Endothelial cell of umbilical vein (primary cell): ENCODE measurements around the gene NUCKS1. TPM values are rescaled to one million over a fixed set of nuclear protein-coding genes. Genes with fewer than 3 reads are reported as not detected.
A peak's percentile ranks its signal among the peaks of the same experiment; 100 is the strongest.

ENCODE experiments used
- BruUV-seq: library from RNA; stranded (reverse); fragments of 400-500 nt; replicated peaks from 2 replicates; lab custom pipeline; 2021; lab: Mats Ljungman, UMichigan
- CTCF ChIA-PET: fragments of 300-600, 350-600 bp; sonication (Branson Sonifier 250); formaldehyde crosslinking; loops from one replicate; lab custom pipeline; 2021; ENCODE audit warnings: antibody characterized with exemption, inconsistent platforms; lab: Charles Lee
- POLR2A ChIA-PET: fragments of 300-600, 350-600 bp; sonication (Branson Sonifier 250); formaldehyde crosslinking; loops from one replicate; lab custom pipeline; 2021; ENCODE audit warnings: antibody characterized with exemption, inconsistent platforms; lab: Charles Lee
- DNase-seq: peaks from one replicate; pipeline ENCODE4 v3.0.0-alpha.2; 2011; ENCODE audit warnings: low read depth, low spot score
- FAIRE-seq: peaks from 2 replicates; lab custom pipeline; 2011; peaks lifted over from hg19 to GRCh38; lab: Jason Lieb, UNC
- H2AFZ ChIP-seq: 2 replicates; pipeline ENCODE4 v1.6.0; 2012; ENCODE audit warnings: low read depth, low read length, control low read depth, inconsistent platforms
- H3K27ac ChIP-seq: 2 replicates; pipeline ENCODE4 v1.5.1; 2011; ENCODE audit warnings: low read depth, mild to moderate bottlenecking, control low read depth, low read length, moderate library complexity; ENCODE audit not compliant: insufficient read depth
- H3K27me3 ChIP-seq, 2 experiments: 2 replicates each; pipeline versions ENCODE4 v1.6.0 to v1.6.1; 2011; ENCODE audit warnings: low read length in 2 of 2, mixed read lengths in 1 of 2; ENCODE audit not compliant: control insufficient read depth in 2 of 2, insufficient read depth in 2 of 2
- H3K36me3 ChIP-seq, 2 experiments: 2 replicates in 1 of 2; 3 replicates in 1 of 2; pipeline ENCODE4 v1.5.1; 2011; ENCODE audit warnings: low read length in 2 of 2, mild to moderate bottlenecking in 1 of 2, moderate library complexity in 1 of 2; ENCODE audit not compliant: control insufficient read depth in 2 of 2, insufficient read depth in 2 of 2; ENCODE audit errors: extremely low read depth in 1 of 2
- H3K4me1 ChIP-seq: 3 replicates; pipeline ENCODE4 v1.5.1; 2011; ENCODE audit warnings: mild to moderate bottlenecking, low read length; ENCODE audit not compliant: control insufficient read depth, insufficient read depth; ENCODE audit errors: extremely low read depth
- H3K4me2 ChIP-seq: 2 replicates; pipeline ENCODE4 v1.6.1; 2011; ENCODE audit warnings: low read length, control low read depth, mixed read lengths; ENCODE audit not compliant: insufficient read depth
- H3K4me3 ChIP-seq, 3 experiments: fragments of 200-600 bp in 1 of 3; sonication (generic), shearing (Covaris generic) in 1 of 3; replicated peaks in 1 of 3; 2 replicates each; pipeline ENCODE4 v1.5.1; 2011 to 2016; ENCODE audit warnings: control low read depth in 3 of 3, low read length in 3 of 3, mild to moderate bottlenecking in 2 of 3, inconsistent platforms in 1 of 3, low read depth in 1 of 3, moderate library complexity in 1 of 3; ENCODE audit not compliant: insufficient read depth in 1 of 3
- H3K79me2 ChIP-seq: 2 replicates; pipeline ENCODE4 v1.6.0; 2012; ENCODE audit warnings: low read length, inconsistent platforms; ENCODE audit not compliant: control insufficient read depth, insufficient read depth
- H3K9ac ChIP-seq: replicated peaks from 2 replicates; pipeline ENCODE3; 2011; ENCODE audit warnings: low read length, control low read depth; ENCODE audit not compliant: insufficient read depth; ENCODE audit errors: extremely low read depth
- H3K9me1 ChIP-seq: replicated peaks from 3 replicates; pipeline ENCODE4 v1.6.0; 2011; ENCODE audit warnings: mild to moderate bottlenecking, low read length; ENCODE audit not compliant: control insufficient read depth, insufficient read depth; ENCODE audit errors: extremely low read depth
- H3K9me3 ChIP-seq: replicated peaks from 2 replicates; pipeline ENCODE4 v1.5.1; 2012; ENCODE audit warnings: low read length, inconsistent platforms; ENCODE audit not compliant: control insufficient read depth, insufficient read depth
- H4K20me1 ChIP-seq: replicated peaks from 2 replicates; pipeline ENCODE3; 2011; ENCODE audit warnings: mild to moderate bottlenecking, low read length; ENCODE audit not compliant: control insufficient read depth, insufficient read depth; ENCODE audit errors: extremely low read depth
- CTCF ChIP-seq, 2 donors: IDR thresholded peaks; 1 replicate in 1 of 2; 2 replicates in 1 of 2; pipeline ENCODE4 v1.5.1; 2011; ENCODE audit warnings: low read length in 2 of 2, mild to moderate bottlenecking in 2 of 2, moderate library complexity in 2 of 2, control low read depth in 1 of 2, inconsistent platforms in 1 of 2, low read depth in 1 of 2; ENCODE audit not compliant: insufficient read depth in 1 of 2; ENCODE audit errors: extremely low read depth in 1 of 2
- EZH2 ChIP-seq: IDR thresholded peaks from 2 replicates; pipeline ENCODE4 v1.6.1; 2012; ENCODE audit warnings: borderline replicate concordance, low read depth, mild to moderate bottlenecking, moderate library complexity, low read length, inconsistent platforms; ENCODE audit not compliant: severe bottlenecking
- GATA2 ChIP-seq: IDR thresholded peaks from 2 replicates; pipeline ENCODE4 v1.7.0; 2011; ENCODE audit warnings: low read depth, mild to moderate bottlenecking, moderate library complexity, mixed read lengths, low read length; ENCODE audit not compliant: insufficient read length, insufficient read depth
- JUN ChIP-seq: IDR thresholded peaks from 2 replicates; pipeline ENCODE4 v1.6.1; 2011; ENCODE audit warnings: borderline replicate concordance, low read depth; ENCODE audit not compliant: insufficient read length, insufficient read depth
- MAX ChIP-seq: IDR thresholded peaks from 2 replicates; pipeline ENCODE4 v1.6.1; 2011; ENCODE audit not compliant: insufficient read depth, insufficient read length
- MYC ChIP-seq: IDR thresholded peaks from one replicate; pipeline ENCODE4 v1.6.1; 2011; ENCODE audit warnings: mild to moderate bottlenecking, low read depth, low read length
- POLR2AphosphoS5 ChIP-seq: IDR thresholded peaks from 2 replicates; pipeline ENCODE4 v1.6.1; 2012; ENCODE audit warnings: low read depth, mild to moderate bottlenecking, control low read depth, low read length, moderate library complexity; ENCODE audit not compliant: insufficient read depth
- dilution Hi-C: fragments of 300-500 bp; cut with MboI; formaldehyde crosslinking; loops from one replicate; pipeline ENCODE4 v1.15.0; 2019; ENCODE audit warnings: low sequenced_read_pairs; ENCODE audit not compliant: extremely low pct_ligation_motif_present
- intact Hi-C: fragments of 100-400 bp; cut with micrococcal nuclease; formaldehyde crosslinking; loops from one replicate; pipeline ENCODE4 v1.10.0; 2022
- polyA plus RNA-seq, 4 experiments: library from polyadenylated mRNA; depleted of rRNA in 3 of 4; stranded (reverse) in 3 of 4; unstranded in 1 of 4; fragments of >200 nt; gene quantifications; 2 replicates each; pipeline versions ENCODE4 v1.2.1 to v1.2.3, GENCODE V29; 2011 to 2012; ENCODE audit warnings: missing spikeins in 1 of 4
- total RNA-seq: library from RNA; stranded (reverse); gene quantifications from 2 replicates; pipeline ENCODE4 v1.2.3, GENCODE V29; 2021

The NUCKS1 gene
- total and polyA plus RNA-seq, 2 donors (not counting 3 experiments of a cell fraction or from before 2014, with no cell fraction given) = 53.7 to 282 TPM

- Histone ChIP-seq H3K36me3 (peaks cover 0 to 11% of the 10 kb centered on the region in 2 experiments), H2AFZ (no peak overlapping the region), H3K9me1 (no peaks in the 10 kb centered on the region), H3K4me2 (no peak overlapping the region), H3K4me3 (no peak overlapping the region), H4K20me1 (no peaks in the 10 kb centered on the region), H3K79me2 (no peaks in the 10 kb centered on the region), H3K9ac (no peak overlapping the region), H3K27me3 (no peaks in the 10 kb centered on the region), H3K27ac (no peak overlapping the region), H3K9me3 (no peaks in the 10 kb centered on the region), H3K4me1 (no peaks in the 10 kb centered on the region)
- dilution Hi-C loops = no loop called here
- no peak for TF ChIP-seq GATA2
- TF ChIP-seq CTCF (IDR thresholded peaks at IDR 0.05; ENCODE audit: extremely low read depth in 1 of 2, insufficient read depth in 1 of 2, low read depth in 1 of 2, low read length in 2 of 2) = peak; percentile 71 to 86
- TF ChIP-seq EZH2 = no peak
- TF ChIP-seq POLR2AphosphoS5 = no peak
- TF ChIP-seq MYC = no peak
- no peak for TF ChIP-seq JUN
- TF ChIP-seq MAX = no peak
- ChIA-PET POLR2A (no interaction called here), CTCF (interaction anchor here (0.5 to 12.5 kb wide), 36 partner anchors 9 to 314 kb away, joined by 3 to 403 read pairs (median 6); partner anchors contain the start of genes PM20D1, RAB29 and SLC41A1)
- no TSS peak for BruUV-seq
- FAIRE-seq (peak; percentile 90), DNase-seq (peak; percentile 53)
- intact Hi-C loops = loop anchor here (1.0 to 5.0 kb wide), 6 partner anchors 39 to 316 kb away; no protein-coding TSS in a partner anchor
Observed at GRCh38 chr1:205791568-205792180, 41.7 kb upstream of the NUCKS1 start.
